NB4 (cell line): ENCODE data around the gene AGBL4.

Experiments used
- CTCF ChIP-seq: IDR thresholded peaks from one replicate; pipeline ENCODE4 v1.5.1; 2012; ENCODE audit warnings: low read depth, low read length
- POLR2A ChIP-seq: IDR thresholded peaks from 2 replicates; pipeline ENCODE4 v1.6.1; 2011; ENCODE audit warnings: mild to moderate bottlenecking; ENCODE audit not compliant: insufficient read length; ENCODE audit errors: extremely low read depth

GRCh38 chr1:49028396-49028795, 995.4 kb downstream of the AGBL4 start:
- TF ChIP-seq CTCF = no peak
- TF ChIP-seq POLR2A = no peak
